LNCAP (cell line): ENCODE results near the gene CTBP2.

Experiments
- TF ChIP-seq, protein P1 (sequence below): fragments of 450-650 bp; IDR thresholded peaks from 2 replicates; pipeline ENCODE4 v1.5.1; 2017; ENCODE audit warnings: mild to moderate bottlenecking

CTBP2 gene

DNA sequence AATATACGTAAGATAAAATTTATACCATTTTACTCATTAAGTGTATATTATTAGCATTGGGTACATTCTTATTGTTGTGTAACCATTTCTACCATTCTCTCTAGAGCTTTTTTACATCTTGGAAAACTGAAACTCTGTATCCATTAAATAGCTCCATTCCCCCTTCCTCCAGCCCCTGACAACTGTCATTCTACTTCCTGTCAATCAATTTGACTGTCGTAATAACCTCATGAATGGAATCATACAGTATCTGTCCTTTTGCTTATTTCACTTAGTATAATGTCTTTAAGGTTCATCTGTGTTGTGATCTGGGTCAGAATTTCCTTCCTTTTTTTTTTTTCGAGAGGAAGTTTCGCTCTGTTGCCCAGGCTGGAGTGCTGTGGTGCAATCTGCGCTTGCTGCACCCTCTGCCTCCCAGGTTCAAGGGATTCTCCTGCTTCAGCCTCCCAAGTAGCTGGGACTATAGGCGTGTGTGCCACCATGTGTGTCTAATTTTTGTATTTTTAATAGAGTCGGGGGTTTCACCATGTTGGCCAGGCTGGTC lies 202.9 kb downstream of the CTBP2 start:
- TF ChIP-seq, protein P1, sequence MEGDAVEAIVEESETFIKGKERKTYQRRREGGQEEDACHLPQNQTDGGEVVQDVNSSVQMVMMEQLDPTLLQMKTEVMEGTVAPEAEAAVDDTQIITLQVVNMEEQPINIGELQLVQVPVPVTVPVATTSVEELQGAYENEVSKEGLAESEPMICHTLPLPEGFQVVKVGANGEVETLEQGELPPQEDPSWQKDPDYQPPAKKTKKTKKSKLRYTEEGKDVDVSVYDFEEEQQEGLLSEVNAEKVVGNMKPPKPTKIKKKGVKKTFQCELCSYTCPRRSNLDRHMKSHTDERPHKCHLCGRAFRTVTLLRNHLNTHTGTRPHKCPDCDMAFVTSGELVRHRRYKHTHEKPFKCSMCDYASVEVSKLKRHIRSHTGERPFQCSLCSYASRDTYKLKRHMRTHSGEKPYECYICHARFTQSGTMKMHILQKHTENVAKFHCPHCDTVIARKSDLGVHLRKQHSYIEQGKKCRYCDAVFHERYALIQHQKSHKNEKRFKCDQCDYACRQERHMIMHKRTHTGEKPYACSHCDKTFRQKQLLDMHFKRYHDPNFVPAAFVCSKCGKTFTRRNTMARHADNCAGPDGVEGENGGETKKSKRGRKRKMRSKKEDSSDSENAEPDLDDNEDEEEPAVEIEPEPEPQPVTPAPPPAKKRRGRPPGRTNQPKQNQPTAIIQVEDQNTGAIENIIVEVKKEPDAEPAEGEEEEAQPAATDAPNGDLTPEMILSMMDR, result no peak

DNA sequence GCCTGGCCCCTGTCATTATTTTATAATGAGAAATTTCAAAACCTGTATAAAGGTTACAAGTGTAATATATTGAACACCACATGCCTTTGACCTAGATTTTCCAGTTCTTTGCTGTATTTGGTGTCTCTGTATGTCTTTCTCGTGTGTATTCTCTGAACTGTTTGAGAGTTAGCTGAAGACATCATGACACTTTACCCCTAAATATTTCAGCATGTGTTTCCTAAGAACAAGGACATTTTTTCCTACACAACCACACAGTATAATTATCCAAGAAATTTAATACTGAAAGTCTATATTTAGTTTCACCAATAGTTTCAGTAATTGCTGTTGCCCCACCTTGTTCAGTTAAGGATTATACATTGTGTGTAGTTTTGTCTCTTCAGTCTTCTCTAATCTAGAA lies 203.6 kb downstream of the CTBP2 start:
- TF ChIP-seq, protein P1, result no peak

DNA sequence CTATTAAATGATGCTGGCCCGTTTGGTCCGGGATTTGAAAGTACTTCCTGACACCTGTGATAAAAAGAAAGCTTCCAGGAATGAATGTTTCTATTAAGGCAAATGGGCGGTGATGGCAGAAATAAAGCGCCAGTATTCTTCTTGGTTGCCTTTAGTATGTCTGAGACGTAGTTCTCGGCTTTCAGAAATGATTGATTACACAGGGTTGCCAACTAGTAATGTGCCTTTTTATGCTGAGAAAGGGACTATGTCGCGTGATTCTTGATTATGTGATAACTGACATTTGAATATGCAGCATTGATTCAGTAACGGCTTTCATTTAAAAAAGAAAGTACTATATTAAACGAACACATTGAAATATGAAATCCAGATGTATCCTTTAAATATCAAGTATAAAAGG lies 204.5 kb downstream of the CTBP2 start:
- TF ChIP-seq, protein P1, result no peak

DNA sequence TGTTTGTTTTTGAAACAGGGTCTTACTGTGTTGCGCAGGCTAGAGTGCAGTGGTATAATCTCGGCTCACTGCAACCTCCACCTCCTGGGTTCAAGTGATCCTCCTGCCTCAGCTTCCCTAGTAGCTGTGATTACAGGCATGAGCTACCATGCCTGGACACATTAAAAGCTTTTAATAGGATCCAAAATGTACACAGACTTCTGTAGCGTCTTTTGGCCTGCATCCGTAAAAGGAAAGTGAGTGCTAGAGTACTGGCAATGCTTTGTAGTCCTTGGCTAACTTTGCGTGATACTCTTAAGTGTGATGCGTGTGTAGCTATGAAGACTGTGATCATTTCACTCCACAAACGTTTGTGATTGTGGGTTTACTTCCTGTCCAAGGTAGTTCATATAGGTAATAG lies 205.1 kb downstream of the CTBP2 start:
- TF ChIP-seq, protein P1, result no peak

DNA sequence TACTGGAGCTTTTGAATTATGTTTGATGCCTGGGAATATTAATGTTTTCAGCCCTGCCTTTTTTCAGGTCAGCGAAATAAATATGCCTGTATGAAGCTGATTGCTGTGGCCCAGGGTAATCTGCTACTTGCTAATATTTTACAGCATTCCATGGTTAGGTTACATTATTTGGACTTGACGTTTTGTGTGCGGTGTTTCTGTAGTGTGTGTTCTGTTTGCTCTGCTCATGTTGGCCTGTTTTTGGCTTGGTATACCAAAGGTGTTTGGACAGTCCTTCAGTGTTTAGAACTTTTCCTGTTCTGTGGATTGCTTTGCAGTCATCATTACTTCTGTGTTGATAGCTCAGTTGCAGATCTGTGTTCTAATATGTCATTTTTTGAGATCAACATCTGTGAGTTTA lies 206.9 kb downstream of the CTBP2 start:
- TF ChIP-seq, protein P1, result no peak

DNA sequence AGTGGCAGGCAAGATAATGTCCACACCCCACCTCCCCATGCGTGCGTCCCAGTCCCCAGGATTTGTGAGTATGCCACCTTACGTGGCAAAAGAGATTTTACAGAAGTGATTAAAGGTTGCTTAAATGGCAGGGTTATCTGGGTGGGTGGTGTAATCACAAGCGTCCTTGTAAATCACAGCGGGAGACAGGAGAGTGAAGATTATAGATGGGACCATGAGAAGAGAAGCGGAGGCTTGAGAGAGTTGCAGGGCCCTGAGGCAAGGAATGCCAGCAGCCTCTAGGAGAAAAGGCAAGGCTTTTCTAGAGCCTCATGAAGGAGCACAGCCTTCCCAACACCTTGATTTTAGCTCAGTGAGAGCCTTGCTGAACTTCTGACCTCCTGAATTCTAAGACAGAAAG lies 208.2 kb downstream of the CTBP2 start:
- TF ChIP-seq, protein P1, result no peak

DNA sequence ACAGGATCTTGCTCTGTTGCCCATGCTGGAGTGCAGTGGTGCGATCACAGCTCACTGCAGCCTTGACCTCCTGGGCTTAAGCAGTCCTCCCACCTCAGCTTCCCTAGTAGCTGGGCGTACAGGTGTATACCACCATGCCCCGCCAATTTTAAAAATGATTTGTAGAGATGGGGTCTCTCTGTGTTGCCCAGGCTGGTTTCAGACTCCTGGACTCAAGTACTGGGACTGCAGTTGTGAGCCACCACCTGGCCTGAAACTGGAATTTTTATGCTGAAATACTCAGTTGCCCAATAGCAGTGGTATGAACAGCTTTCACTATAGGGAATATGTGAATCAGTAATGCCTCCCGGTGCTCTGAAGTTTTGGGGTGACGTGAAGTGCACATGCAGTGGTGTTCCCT lies 210.8 kb downstream of the CTBP2 start:
- TF ChIP-seq, protein P1, result no peak

DNA sequence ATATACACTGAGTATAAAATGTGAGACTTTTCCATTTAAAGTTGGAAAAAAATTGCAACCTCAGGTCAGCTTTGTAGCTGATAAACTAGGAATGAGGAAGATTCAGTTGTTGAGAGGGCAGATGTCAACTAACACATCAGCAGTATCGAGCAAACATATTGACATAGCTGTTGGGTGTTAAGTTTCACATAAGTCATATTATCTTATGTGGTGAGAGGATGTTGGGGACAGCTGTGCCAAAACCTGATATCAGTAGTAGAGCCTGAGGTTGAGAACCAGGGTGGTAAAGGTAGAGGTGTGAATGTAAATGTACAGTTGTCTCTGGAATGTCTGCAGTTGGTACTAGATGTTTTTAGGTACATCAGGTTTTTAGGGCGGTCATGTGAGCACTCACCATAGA lies 213.4 kb downstream of the CTBP2 start:
- TF ChIP-seq, protein P1, result no peak
